ENCODE data around the gene ATF4. TPM values are rescaled to one million over a fixed set of nuclear protein-coding genes. Genes with fewer than 3 reads are reported as not detected.
A peak's percentile ranks its signal among the peaks of the same experiment; 100 is the strongest.

ATF4 gene
- total RNA-seq, 1 experiment from 2014 or later, result 230 TPM

- Histone ChIP-seq H3K4me2 (ENCODE audit: low read length) (peak overlapping the region; percentile 46), H3K9me3 (ENCODE audit: low read length) (no peaks in the 10 kb centered on the region), H3K36me3 (ENCODE audit: low read depth, low read length) (no peaks in the 10 kb centered on the region; the same call in 1 of the 2 replicates), H2AFZ (ENCODE audit: low read length) (no peak overlapping the region), H3K79me2 (ENCODE audit: low read length) (peaks cover 26% of the 10 kb centered on the region), H3K27me3 (ENCODE audit: low read length) (no peaks in the 10 kb centered on the region), H3K27ac (ENCODE audit: low read length) (no peak overlapping the region), H3K4me1 (ENCODE audit: insufficient read depth, low read length) (peaks cover 23% of the 10 kb centered on the region), H3K9ac (ENCODE audit: low read length) (no peak overlapping the region), H4K20me1 (ENCODE audit: low read length) (peaks cover 19% of the 10 kb centered on the region), H3K4me3 (ENCODE audit: low read length) (no peak overlapping the region; the same call in 1 of the 2 replicates), H3F3A (ENCODE audit: low read length, unreplicated experiment) (no peaks in the 10 kb centered on the region), H3K9me2 (replicated peaks; ENCODE audit: low read length) (no peaks in the 10 kb centered on the region)
- ChIA-PET POLR2A (ENCODE audit: unreplicated experiment) (interaction anchor here (0.6 to 1.2 kb wide), 2 partner anchors 10 to 119 kb away, joined by 6 to 11 read pairs; partner anchors contain the start of gene ATF4), CTCF (interaction anchor here (0.6 to 1.4 kb wide), 5 partner anchors 10 to 392 kb away, joined by 3 to 14 read pairs (median 8); partner anchors contain the start of genes ATF4 and MIEF1)
- no peak for TF ChIP-seq EZH2phosphoT487 (IDR thresholded peaks at IDR 0.05; ENCODE audit: borderline replicate concordance, low read length)
- peak; percentile 23; the same call in 1 of the 2 replicates for TF ChIP-seq CTCF (conservative IDR thresholded peaks at IDR 0.05; ENCODE audit: low read depth, low read length)
- no TSS peak for BruUV-seq (replicated peaks)
- DNase-seq (no peak), ATAC-seq (no peak)
- intact Hi-C loops (cut with micrococcal nuclease), result no loop called here
Measured at GRCh38 chr22:39529487-39529851, 9.1 kb downstream of the ATF4 start.

- no peaks in the 10 kb centered on the region for H3K27me3 ChIP-seq (ENCODE audit: low read length)
- H3K4me3 ChIP-seq (ENCODE audit: low read length), result no peak overlapping the region
- no peaks in the 10 kb centered on the region; the same call in 1 of the 2 replicates for H3K36me3 ChIP-seq (ENCODE audit: low read depth, low read length)
- no peak overlapping the region for H3K4me2 ChIP-seq (ENCODE audit: low read length)
- H2AFZ ChIP-seq (ENCODE audit: low read length), result no peak overlapping the region
- H3K9me3 ChIP-seq (ENCODE audit: low read length), result no peaks in the 10 kb centered on the region
- H3K9me2 ChIP-seq (replicated peaks; ENCODE audit: low read length), result no peaks in the 10 kb centered on the region
- H3F3A ChIP-seq (ENCODE audit: low read length, unreplicated experiment), result no peaks in the 10 kb centered on the region
- intact Hi-C loops (cut with micrococcal nuclease), result loop anchor here (5.0 kb wide), 3 partner anchors 33 to 512 kb away; no protein-coding TSS in a partner anchor
- H3K79me2 ChIP-seq (ENCODE audit: low read length), result peaks cover 26% of the 10 kb centered on the region
- H3K9ac ChIP-seq (ENCODE audit: low read length), result no peak overlapping the region
- H3K4me1 ChIP-seq (ENCODE audit: insufficient read depth, low read length), result peaks cover 24% of the 10 kb centered on the region
- ChIA-PET POLR2A (ENCODE audit: unreplicated experiment) (no interaction called here), CTCF (interaction anchor here (0.6 to 1.3 kb wide), 2 partner anchors 24 to 28 kb away, joined by 3 to 5 read pairs; partner anchors contain the start of gene MIEF1)
- ATAC-seq (no peak), DNase-seq (no peak)
- no TSS peak for BruUV-seq (replicated peaks)
- H3K27ac ChIP-seq (ENCODE audit: low read length), result no peak overlapping the region
- TF ChIP-seq CTCF (conservative IDR thresholded peaks at IDR 0.05; ENCODE audit: low read depth, low read length) (no peak), EZH2 (IDR thresholded peaks at IDR 0.05; ENCODE audit: low read length, unreplicated experiment) (no peak), EZH2phosphoT487 (IDR thresholded peaks at IDR 0.05; ENCODE audit: borderline replicate concordance, low read length) (no peak)
- H4K20me1 ChIP-seq (ENCODE audit: low read length), result peaks cover 13% of the 10 kb centered on the region
Measured at GRCh38 chr22:39530116-39530515, 9.8 kb downstream of the ATF4 start.

GRCh38 chr22:39530692-39531331, 10.4 kb downstream of the ATF4 start:
- ATAC-seq (no peak), DNase-seq (peak; percentile 57)
- no peaks in the 10 kb centered on the region for H3K27me3 ChIP-seq (ENCODE audit: low read length)
- peak overlapping the region; percentile 90; the same call in 1 of the 2 replicates for H3K4me3 ChIP-seq (ENCODE audit: low read length)
- POLR2A ChIA-PET (ENCODE audit: unreplicated experiment), result no interaction called here
- BruUV-seq (replicated peaks), result no TSS peak
- no peaks in the 10 kb centered on the region for H3K9me3 ChIP-seq (ENCODE audit: low read length)
- no peaks in the 10 kb centered on the region for H3F3A ChIP-seq (ENCODE audit: low read length, unreplicated experiment)
- H3K27ac ChIP-seq (ENCODE audit: low read length), result no peak overlapping the region
- TF ChIP-seq CTCF (conservative IDR thresholded peaks at IDR 0.05; ENCODE audit: low read depth, low read length) (peak; percentile 38; the same call in 1 of the 2 replicates), EZH2 (IDR thresholded peaks at IDR 0.05; ENCODE audit: low read length, unreplicated experiment) (no peak)
- H3K9me2 ChIP-seq (replicated peaks; ENCODE audit: low read length), result no peaks in the 10 kb centered on the region
- peaks cover 11% of the 10 kb centered on the region for H4K20me1 ChIP-seq (ENCODE audit: low read length)
- H3K4me1 ChIP-seq (ENCODE audit: insufficient read depth, low read length), result peaks cover 24% of the 10 kb centered on the region
- peaks cover 26% of the 10 kb centered on the region for H3K79me2 ChIP-seq (ENCODE audit: low read length)
- peak overlapping the region; percentile 86 for H3K4me2 ChIP-seq (ENCODE audit: low read length)
- intact Hi-C loops (cut with micrococcal nuclease), result loop anchor here (5.0 kb wide), 3 partner anchors 34 to 511 kb away; no protein-coding TSS in a partner anchor
- no peak overlapping the region for H2AFZ ChIP-seq (ENCODE audit: low read length)
- CTCF ChIA-PET, result interaction anchor here (0.6 kb wide), 1 partner anchor 737 kb away, joined by 5 read pairs; the partner anchor contains the start of gene DNAL4
- no peaks in the 10 kb centered on the region; the same call in 1 of the 2 replicates for H3K36me3 ChIP-seq (ENCODE audit: low read depth, low read length)
- H3K9ac ChIP-seq (ENCODE audit: low read length), result no peak overlapping the region
